NCI-H2029 (cell line): ENCODE results near the gene ACOX1.

Source experiments
- DNase-seq: peaks from one replicate; lab custom pipeline; 2025; lab: John Stamatoyannopoulos, UW

Gene ACOX1

DNA sequence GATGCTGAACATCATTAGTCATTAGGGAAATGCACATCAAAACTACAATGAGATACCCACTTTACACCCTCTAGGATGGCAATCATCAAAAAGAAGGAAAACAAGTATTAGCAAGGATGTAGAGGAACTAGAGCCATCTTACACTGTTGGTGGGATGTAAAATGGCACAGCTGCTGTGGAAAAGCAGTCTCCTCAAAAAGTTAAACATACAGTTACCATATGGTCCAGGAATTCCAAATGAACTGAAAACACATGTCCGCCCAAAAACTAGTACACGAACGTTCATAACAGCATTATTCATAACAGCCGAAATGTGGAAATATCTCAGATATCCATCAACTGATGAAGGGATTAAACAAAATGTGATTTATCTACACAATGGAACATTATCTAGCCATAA lies 45.2 kb downstream of the ACOX1 start:
- DNase-seq, result no peak

DNA sequence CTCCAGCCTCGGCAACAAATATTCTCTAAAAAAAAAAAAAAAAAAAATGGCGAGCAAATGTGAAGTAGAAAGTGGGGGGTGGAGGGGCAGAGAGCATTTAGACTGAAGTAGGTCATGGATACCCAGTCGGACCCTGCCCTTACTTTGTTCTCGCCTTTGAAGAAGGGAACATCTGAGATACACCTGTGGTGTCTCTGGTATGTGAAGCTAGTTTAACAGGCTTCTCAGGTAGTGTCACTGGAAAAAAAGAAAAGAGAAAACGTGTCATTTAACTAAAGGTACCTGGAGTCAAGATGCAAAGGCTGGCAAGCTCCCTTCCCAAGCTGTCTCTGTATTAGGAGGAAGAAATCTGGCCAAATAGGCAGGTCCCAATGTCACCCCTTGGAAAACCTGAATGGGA lies 46.1 kb downstream of the ACOX1 start:
- DNase-seq, result no peak

DNA sequence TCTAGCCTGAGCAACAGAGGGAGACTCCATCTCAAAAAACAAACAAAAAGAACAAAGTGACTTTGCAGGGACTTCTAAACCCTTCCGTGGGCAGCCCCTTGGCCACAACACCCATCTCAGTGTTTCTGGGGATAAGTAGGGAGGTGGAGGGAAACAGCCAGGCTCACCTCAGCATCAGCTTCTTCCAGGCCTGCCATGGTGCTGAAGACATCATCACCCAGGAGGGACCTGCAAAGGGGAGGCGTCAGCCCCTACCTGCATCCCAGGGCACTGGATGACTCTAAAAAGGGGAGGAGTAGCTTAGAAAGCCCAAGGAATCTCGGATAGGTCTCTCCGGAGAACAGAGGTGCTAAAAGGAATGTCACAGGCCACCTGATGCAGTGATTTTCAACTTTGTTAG lies 47.9 kb downstream of the ACOX1 start:
- no peak for DNase-seq

DNA sequence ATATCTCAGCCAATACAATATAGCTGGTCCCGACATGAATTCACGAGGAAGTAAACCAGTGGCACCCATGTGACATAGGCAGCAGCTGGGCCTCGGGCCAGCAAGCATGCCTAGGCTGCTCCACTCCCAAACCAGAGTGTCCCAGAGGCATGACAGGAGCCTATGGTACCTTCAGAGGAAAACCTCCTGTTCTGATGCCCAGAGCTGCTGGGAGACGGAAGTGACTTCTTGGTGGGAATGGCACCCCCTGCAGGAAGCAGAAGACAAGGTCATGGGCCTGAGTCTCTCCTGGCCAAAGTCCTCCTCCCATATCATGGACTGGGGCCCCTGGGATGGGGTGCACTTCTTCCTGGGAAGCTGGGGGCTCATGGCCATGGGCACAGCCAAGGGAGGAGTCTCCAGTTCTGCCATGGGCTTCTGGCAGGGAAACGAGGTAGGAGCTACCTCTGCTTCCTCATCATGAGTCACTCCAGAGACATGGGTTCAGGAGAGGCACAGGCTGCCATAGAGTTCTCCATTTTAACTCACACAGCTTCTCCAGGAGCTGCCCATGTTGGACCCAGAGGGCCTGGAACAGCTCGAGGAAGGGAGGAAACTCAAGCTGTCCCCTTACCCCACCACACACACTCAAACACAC lies 51.6 kb downstream of the ACOX1 start:
- DNase-seq, result no peak

DNA sequence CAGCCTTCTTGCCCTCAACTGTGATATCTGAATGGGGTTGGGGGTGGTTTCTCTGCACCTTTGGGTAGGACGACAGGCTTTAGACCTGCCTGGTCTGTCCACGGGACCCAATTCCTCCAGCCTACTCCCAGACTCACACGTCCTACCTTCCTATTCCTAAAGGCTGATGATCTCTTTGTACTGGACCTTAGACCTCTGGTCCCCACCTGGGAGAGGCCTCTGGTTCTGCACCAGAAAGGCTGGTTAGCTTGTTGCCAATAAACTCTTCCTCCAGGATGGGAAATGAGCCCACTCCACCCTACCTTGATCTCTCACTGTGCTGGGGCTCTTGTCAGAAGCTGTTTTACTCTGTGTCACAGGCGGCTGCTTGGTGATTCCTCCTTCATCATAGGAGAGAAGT lies 52.5 kb downstream of the ACOX1 start:
- DNase-seq, result no peak

DNA sequence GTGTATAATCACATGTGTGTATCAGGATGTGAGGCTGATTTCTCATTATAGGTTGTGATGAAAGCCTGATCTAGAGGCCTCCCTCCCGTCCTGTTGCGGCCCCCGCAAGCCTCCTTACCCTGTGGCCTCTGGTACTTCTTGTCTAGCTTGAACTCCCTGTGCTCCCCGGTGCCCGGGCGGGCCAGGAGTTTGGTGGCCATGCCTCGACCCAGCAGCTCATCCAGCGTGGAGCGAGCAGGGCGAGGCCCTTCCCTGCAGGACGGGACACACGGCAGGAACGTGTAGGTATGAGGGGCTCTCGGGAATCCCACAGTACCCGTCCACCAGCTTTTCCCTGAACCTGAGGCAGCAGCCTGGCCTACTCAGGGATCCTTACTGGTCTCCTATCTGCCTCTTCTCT lies 53.1 kb downstream of the ACOX1 start:
- no peak for DNase-seq

DNA sequence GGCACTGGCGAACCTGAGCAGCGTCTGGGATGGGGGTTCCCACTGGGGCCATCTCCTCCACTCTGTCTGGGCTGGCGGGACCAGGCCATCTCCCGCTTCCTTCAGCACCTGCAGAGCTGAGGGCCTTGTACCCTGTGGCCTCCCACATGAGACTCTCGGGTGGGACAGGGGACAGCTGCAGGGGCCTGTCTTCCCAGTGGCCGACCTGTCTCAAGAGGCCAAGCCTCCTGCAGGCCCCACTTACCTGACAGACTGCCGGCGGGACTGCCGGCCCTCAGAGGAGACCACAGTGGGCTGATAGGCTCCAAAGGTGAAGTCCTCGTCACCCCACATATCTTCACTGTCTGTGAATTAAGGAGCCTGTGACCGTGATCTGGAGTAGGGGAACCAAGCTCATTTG lies 53.9 kb downstream of the ACOX1 start:
- no peak for DNase-seq

DNA sequence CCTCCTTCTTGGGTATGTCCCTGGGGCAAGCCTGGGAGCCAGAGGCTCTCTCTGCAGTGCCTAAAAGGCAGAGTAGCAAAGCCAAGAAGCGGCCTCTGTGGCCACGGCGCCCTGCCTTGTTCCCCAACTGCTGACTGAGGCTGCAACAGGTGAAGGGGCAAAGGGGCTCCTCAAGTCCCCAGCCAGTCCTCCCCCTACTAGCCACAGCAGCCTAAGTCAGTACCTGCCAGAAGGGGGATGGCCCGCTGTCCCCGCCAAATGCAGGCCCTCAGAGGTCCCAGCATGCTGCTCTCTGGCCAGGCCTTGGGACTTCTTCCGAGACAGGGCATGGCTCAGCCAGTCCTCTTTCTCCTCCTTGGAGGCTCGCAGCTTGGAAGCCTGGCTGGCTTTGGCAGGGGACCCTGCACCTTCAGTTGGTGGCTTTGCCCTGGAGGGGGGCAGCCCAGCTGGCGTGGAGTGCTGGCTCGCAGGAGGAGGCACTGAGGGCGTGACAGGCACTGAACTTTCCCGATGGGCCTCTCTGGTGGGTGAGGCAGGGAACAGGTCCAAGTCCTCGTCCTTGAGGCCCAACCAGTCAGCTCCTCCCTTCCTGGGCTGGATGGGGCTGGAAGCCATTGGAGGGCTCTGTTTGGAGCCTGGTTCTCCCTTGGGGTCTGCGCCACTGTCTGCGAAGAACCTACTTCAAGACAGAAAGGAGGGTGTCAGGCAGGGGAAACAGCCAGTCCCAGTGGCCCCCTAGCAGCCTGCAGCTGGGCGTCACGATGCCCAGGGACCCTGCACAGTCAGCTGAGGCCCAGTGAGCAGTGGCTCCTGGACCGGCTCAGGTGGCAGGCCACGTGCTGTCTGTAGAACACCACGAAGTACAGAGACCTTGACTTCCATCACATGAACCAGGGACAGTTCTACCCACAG lies 55.7 kb downstream of the ACOX1 start:
- DNase-seq, result no peak

DNA sequence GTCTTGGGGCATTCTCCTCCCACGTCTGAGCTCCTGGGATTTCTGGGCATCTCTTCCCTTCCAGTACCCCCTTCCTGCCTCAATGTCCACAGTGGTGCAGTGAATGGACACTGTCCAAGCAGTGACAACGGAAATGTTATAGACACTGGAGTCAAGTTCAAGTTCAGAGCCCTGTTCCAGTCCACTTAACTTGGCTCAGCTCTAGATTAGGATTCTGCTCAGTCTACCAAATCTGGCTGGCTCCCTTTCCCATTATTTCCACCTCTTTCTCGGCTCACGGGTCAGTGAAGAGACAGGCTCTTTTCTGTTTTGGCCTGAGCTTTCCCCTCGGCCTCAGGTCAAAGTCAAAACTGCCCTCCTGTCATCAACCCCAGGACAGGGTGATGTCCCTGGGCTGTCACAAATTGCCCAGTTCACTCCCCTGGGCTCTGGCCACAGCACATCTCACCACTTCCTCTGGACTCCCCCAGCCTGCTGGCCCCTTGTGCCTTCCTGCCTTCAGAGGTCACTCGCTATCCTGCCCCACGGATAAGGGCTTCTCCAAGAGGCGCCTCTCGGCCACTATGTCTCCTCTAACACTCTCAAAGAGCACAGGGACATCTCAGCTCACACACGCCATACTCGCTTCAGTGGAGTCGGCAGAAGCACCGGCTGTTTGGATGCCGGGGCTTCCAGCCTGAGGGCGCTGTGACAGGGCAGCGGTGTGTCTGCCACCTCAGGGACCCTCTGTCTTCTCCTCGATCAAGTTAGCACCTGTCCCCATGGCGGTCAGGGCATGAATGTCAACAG lies 56.6 kb downstream of the ACOX1 start:
- DNase-seq, result no peak

DNA sequence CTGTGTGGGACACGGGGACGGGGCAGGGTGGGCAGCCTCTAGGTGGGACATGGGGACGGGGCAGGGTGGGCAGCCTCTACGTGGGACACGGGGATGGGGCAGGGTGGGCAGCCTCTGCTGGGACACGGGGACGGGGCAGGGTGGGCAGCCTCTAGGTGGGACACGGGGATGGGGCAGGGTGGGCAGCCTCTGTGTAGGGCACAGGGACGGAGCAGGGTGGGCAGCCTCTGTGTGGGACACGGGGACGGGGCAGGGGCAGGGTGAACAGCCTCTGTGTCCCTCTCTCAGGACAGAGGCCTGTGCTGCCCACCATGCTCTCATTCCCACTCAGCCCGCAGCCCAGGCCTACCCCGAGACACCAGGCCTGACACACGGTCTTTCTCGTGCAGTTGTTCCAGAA lies 57.4 kb downstream of the ACOX1 start:
- DNase-seq, result no peak

DNA sequence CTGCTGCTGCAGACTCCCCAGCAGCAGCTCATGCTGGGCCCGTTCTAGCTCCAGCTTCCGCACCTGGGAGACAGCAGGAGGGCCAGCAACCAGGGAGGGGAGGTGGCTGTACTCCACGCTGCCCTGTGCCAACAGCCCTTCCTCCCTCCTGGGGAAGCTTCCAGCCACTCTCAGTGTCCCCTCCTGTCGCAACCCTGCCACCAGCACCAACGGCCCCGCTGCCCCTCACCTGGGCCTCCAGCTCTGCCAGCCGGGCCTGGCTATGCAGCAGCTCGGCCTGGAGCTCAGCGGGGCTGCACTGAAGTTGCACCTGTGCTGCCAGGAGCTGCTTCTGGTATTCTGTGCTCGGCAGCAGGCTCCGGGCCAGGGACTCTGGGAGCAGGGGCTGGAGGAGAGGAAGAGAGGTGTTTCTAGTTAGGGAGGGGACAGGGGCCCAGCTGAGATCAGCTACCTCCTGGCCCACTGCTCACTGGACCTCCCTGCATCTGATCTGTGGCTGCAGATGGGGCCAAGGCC lies 58.9 kb downstream of the ACOX1 start:
- no peak for DNase-seq

DNA sequence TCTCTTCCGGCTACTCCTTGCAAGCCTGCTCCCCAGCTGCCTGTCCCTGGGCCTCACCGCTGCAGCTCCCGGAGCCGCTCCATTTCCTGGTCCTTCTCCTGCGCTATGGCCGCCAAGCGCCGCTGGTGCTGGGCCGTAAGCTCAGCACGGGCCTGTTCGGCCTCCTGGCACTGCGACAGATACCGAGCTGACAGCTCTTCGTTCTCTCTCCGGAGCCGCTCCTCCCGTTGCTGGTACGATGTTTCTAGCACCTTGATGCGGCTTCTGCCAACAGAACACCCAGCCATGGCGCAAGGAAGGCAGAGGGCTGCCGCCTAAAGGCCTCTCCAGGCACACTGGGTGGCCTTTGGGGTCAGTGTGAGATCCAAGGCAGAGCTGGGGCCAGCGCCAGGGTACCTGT lies 59.4 kb downstream of the ACOX1 start:
- no peak for DNase-seq

DNA sequence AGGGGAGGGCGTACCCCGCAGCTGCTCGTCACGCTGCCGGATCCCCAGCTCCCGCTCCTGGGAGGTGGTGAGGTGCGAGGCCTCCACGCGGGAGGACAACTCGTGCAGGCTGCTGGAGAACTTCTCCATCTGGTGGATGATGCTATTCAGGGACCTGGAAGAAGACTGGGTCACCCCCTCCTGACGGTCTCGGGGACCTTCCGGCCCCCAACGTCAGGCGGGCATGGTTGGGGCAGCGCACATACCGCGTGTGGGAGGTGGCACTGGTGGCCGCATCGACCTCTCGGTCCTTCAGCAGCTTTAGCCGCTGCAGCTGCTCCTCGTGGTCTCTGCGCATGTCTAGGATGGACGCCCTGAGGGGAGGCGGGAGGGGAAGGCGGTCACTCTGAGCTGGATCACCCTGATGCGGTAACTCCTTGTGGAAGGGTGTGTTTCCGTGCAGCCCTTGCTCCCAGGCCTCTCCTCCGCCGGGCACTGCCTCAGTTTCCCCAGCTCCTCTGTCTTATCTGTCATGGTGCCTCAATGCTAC lies 61.0 kb downstream of the ACOX1 start:
- DNase-seq, result no peak

DNA sequence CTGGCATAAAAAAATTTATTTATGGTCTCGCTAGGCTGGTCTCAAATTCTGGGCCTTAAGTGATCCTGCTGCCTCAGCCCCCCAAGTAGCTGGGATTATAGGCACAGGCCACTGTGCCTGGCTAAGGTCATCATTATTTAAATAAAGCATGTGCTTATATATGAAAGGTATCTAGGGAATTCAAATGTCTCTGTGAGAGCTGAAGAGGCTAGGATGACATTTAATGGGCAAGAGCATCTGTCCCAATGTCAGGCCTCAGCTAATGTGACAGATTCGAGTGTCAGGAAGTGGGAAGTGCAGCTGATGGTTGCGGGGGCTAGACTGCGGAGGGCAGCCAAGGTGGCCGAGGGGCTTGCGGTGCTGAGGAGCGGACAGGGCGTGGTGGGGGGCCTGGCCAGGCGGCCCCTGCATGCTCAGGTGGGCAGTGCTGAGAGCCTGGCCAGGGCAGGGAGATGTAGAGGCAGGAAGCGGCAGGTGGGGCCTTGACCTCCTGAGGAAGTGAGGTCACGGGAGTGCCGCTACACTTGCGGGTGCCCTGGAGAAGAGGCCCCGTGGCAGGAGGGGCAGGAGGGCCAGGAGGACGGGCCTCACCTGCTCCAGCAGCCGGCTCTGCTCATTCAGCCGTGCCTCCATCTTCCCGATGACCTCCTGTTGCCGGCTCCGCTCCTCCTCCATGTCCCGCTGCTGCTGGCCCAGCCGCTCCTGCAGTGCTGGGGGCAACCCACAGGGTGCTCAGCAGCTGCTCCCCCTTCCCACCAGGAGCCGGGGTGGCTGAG lies 61.6 kb downstream of the ACOX1 start:
- no peak for DNase-seq

DNA sequence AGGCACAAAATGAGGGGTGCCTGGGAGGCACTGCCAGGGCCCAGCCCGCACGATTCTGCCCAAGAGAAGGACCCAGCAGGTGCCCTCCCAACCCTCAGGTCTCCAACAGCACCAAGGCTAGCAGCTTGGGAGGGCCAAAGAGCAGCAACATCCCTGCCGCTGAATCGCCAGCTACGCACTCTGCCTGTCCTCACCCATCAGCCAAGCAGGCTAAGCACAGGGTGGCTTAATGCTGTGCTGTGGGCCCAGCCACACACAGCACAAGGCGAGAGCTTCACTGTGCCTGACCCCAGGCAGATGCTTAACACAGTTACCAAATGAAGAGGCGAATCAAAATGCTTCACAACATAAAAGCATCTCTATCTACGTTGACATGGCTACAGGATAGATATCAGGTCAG lies 63.7 kb downstream of the ACOX1 start:
- no peak for DNase-seq

DNA sequence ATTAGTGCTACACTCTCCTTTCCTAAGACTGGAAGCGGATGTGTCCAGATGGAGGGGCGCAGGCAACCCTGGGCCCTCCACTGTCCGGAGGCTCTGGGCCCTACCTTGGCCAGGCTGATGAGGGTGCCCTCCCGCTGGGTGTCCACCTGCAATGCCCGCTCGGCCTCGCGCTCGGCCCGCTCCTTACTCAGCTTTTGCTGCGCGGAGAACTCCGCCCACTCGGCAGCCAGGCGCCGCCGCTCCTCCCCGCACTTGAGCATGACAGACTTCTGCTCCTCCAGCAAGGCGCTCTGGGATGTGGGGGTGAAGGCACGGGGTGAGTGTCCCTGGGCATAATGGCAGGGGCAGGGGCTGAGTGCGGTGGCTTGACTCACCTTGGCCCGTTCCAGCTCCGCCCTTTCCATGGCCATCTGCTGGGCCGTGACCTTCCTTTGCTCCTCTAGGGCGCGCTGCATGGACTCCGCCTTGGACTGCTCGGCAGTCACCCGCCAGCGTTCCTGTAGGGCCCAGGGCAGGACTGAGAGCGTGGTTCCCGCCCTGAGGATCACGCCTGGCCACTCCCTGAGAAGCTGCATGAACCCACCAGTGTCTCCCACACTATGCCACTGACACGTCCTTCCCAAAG lies 64.2 kb downstream of the ACOX1 start:
- DNase-seq, result no peak

DNA sequence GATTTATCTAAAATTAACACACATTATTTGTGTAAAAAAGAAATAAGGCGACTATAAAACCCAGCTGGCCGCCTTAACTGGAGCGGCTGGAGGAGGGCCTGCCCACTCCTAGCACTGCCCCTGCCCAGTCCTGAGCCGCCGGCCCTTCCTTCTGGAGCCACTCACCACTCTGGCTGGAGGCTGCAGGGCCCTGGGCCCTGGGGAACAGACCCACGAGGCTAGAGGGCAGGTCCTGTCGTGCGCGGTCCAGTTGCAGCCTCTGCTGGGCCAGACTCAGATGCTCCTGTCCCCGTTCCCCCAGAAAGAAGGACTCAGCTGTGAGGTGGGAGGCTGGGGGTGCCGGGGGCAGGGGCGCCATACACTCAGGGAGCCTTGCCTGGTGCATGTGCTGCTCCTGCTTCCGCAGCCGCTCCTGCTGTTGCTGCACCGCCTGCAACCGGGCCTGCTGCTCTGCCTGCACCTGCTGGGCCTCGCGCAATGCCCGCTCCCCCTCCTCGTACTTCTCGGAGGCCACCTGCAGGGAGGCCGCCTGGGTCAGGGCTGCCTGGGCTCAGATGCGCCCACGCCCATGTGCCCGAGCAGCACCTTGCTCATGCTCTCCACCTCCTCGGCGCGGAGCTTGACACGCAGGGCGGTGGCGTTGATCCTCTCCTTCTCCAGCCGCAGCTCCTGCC lies 65.3 kb downstream of the ACOX1 start:
- no peak for DNase-seq

DNA sequence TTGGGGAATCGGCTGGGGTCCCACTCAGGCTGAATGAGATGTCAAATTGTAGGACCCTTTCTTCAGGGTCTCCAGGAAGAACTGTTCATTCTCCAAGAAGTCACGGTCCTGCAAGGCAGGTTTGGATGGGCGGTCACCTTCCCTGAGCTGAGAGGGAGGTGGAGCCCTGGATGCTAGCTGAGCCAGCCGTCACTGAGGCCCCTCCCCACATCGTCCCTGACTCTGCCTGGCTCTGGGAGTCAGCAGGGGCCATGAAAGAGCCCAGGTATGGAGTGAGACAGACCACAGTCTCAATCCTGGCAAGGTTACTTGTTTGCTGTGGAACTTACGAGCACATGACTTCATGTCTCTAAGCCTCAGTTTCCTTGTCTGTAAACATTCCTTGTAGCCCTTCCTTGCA lies 68.3 kb downstream of the ACOX1 start:
- peak; percentile 43 for DNase-seq

DNA sequence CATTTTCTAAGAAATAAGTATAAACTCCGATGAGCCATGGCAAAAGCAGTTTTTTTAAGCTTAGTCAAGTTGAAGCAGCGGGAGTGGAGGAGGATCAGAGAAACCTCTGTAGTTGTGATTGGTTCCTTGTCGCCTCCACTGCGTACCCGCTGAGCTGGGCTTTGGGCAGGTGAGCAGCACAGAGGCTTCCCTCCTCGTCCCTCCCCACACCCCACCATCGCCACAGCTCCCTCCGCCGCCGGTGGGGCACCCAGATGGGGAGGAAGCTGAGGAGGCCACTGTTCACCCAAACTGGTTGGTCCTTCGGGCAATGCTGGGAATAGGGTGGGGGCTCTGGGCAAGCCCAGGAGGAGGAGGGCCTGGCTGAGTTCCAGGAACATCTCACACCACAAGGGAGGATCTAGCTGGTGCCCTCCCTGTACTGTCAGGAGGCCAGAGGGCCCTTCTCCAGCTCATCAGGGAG lies 69.1 kb downstream of the ACOX1 start:
- DNase-seq, result peak; percentile 80

DNA sequence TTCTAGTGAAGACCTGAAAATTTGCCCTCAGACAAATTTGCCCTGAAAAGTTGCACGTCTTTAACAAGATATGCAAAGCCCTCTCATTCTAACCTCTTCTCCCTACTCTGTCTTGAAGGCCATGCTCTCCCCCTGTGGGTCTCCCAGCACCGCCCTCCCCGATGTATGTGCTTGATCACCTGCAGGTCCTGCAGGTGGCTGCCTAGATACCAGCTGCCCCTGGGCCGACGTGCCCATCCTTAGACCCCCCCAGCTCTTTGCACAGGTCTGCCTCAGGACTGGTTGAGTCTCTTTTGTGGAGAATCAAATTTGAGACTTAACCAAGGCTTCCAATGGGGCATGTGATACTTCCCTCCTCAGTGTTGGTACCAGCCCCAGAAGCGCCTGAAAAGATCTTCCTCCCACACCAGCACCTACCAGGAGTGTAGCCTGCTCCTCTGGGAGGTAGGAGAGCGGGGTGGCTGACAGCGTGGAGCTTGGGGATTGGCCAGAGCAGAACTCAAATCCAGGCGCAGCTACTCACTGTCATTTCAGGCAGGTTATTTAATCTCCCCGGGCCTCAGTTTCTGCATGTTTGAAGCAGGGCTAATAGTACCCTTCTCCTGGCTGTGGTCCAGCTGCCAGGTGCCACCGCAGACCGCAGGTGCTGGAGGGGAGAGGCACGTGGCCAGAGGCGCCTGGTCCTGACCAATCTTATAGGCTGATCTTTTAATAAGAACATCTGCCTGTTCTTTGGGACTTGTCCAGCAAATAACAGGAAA lies 69.7 kb downstream of the ACOX1 start:
- DNase-seq, result peak; percentile 85
